Panc1 (cell line): Measurements from ENCODE around the gene P3R3URF. TPM values are rescaled to one million over a fixed set of nuclear protein-coding genes. Genes with fewer than 3 reads are reported as not detected.

Experiments
- ATAC-seq: fragments of 200-7000 bp; cut with Tn5 transposase; 2 replicates; pipeline ENCODE4 v1.9.1; 2020; ENCODE audit warnings: mild to moderate bottlenecking, moderate library complexity
- BruUV-seq: library from RNA; stranded (reverse); fragments of 400-500 nt; replicated peaks from 2 replicates; lab custom pipeline; 2021; lab: Mats Ljungman, UMichigan
- CTCF ChIA-PET: fragments of 300-600 bp; sonication (Branson Sonifier 250); formaldehyde crosslinking; loops from one replicate; lab custom pipeline; 2022; ENCODE audit warnings: antibody characterized with exemption; lab: Charles Lee
- POLR2A ChIA-PET: fragments of 300-600 bp; sonication (Branson Sonifier 250); formaldehyde crosslinking; loops from one replicate; lab custom pipeline; 2022; ENCODE audit warnings: antibody characterized with exemption; lab: Charles Lee
- DNase-seq: peaks from one replicate; pipeline ENCODE4 v3.0.0-alpha.2; 2010; ENCODE audit warnings: low read depth, low spot score
- H3K27ac ChIP-seq: 2 replicates; pipeline ENCODE4 v1.5.1; 2011; ENCODE audit warnings: mild to moderate bottlenecking, low read length, inconsistent platforms
- H3K27me3 ChIP-seq: fragments of 200-500 bp; sonication (Bioruptor generic); 2 replicates; pipeline ENCODE4 v1.6.0; 2014; ENCODE audit warnings: low read length, inconsistent platforms; ENCODE audit not compliant: control insufficient read depth, insufficient read depth
- H3K36me3 ChIP-seq: fragments of 200-500 bp; sonication (Bioruptor generic); 2 replicates; pipeline ENCODE4 v1.5.1; 2014; ENCODE audit warnings: inconsistent platforms, mild to moderate bottlenecking, low read length, moderate library complexity; ENCODE audit not compliant: control insufficient read depth, insufficient read depth
- H3K4me1 ChIP-seq: 2 replicates; pipeline ENCODE4 v1.5.1; 2011; ENCODE audit warnings: inconsistent platforms, mild to moderate bottlenecking, low read length, moderate library complexity; ENCODE audit not compliant: control insufficient read depth, insufficient read depth
- H3K4me3 ChIP-seq, 2 experiments: 2 replicates each; pipeline ENCODE4 v1.5.1; 2011 to 2012; ENCODE audit warnings: low read depth in 2 of 2, low read length in 2 of 2, mild to moderate bottlenecking in 2 of 2, inconsistent platforms in 1 of 2, moderate library complexity in 1 of 2
- H3K9me3 ChIP-seq: fragments of 200-500 bp; sonication (Bioruptor generic); 2 replicates; pipeline ENCODE4 v1.5.1; 2014; ENCODE audit warnings: low read depth, mild to moderate bottlenecking, inconsistent platforms, low read length, moderate library complexity; ENCODE audit not compliant: control insufficient read depth, insufficient read depth
- POLR2AphosphoS5 ChIP-seq: IDR thresholded peaks from 2 replicates; pipeline ENCODE4 v1.6.1; 2012; ENCODE audit warnings: mild to moderate bottlenecking, low read depth, low read length, moderate library complexity
- SIN3A ChIP-seq: IDR thresholded peaks from 2 replicates; pipeline ENCODE4 v1.6.1; 2012; ENCODE audit warnings: low read depth, mild to moderate bottlenecking, low read length, moderate library complexity, borderline replicate concordance; ENCODE audit not compliant: insufficient read depth
- TCF7L2 ChIP-seq: IDR thresholded peaks from 2 replicates; pipeline ENCODE4 v1.6.1; 2011; ENCODE audit warnings: mild to moderate bottlenecking, low read depth, low read length, inconsistent platforms
- in situ Hi-C: cut with HindIII; loops from 2 replicates; pipeline ENCODE4 v1.10.0; 2016; ENCODE audit warnings: low sequenced_read_pairs, low pct_unique_long_range_greater_than_20kb
- intact Hi-C: fragments of 100-400 bp; cut with micrococcal nuclease; formaldehyde crosslinking; loops from one replicate; pipeline ENCODE4 v1.10.0; 2022; ENCODE audit not compliant: unreplicated experiment
- total RNA-seq: library from RNA; stranded (reverse); gene quantifications from one replicate; pipeline ENCODE4 v1.2.1, GENCODE V29; 2021; ENCODE audit not compliant: unreplicated experiment
- TF ChIP-seq, protein P1 (sequence below): fragments of 450-650 bp; IDR thresholded peaks from 2 replicates; pipeline ENCODE4 v1.5.1; 2017; ENCODE audit warnings: mild to moderate bottlenecking
- TF ChIP-seq, protein P2 (sequence below), 2 experiments: IDR thresholded peaks; 2 replicates each; pipeline ENCODE4 v1.6.1; 2011 to 2012; ENCODE audit warnings: low read depth in 2 of 2, control low read depth in 1 of 2, low read length in 1 of 2, mild to moderate bottlenecking in 1 of 2, moderate library complexity in 1 of 2; ENCODE audit not compliant: insufficient read depth in 1 of 2

Gene P3R3URF
- total RNA-seq, 1 experiment from 2014 or later: not detected

DNA sequence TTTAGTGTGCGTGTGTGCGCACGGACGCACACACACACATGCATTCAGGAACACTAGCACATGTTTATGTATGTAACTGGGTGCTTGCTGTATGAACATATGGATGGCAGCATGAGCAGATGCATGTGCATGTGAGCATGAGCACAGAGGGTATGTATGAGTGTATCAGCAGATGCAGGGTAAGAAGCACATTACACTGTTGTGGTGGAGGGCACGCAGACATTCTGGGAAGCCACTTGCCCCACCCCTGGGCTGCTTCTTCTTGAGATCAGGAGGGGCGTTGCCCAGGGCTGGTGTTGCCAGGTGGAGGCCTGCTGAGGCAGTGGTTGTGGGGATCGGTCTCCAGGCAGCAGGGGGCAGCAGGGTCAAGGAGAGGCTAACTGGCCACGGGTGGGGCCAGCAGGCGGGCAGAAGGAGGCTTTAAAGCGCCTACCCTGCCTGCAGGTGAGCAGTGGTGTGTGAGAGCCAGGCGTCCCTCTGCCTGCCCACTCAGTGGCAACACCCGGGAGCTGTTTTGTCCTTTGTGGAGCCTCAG lies 3.9 kb upstream of the P3R3URF start:
- Histone ChIP-seq H3K36me3 (no peaks in the 10 kb centered on the region), H3K9me3 (no peaks in the 10 kb centered on the region), H3K4me1 (peaks cover 55% of the 10 kb centered on the region), H3K27me3 (no peaks in the 10 kb centered on the region), H3K27ac (peak overlapping the region; percentile 66), H3K4me3 (peak overlapping the region in 1 of 2 experiments; percentile 30; a peak in 2 of 4 replicates)
- ChIA-PET POLR2A (no interaction called here), CTCF (interaction anchor here (1.4 kb wide), 1 partner anchor 48 kb away, joined by 4 read pairs; the partner anchor contains the start of gene PIK3R3)
- BruUV-seq: no TSS peak
- TF ChIP-seq, protein P1, sequence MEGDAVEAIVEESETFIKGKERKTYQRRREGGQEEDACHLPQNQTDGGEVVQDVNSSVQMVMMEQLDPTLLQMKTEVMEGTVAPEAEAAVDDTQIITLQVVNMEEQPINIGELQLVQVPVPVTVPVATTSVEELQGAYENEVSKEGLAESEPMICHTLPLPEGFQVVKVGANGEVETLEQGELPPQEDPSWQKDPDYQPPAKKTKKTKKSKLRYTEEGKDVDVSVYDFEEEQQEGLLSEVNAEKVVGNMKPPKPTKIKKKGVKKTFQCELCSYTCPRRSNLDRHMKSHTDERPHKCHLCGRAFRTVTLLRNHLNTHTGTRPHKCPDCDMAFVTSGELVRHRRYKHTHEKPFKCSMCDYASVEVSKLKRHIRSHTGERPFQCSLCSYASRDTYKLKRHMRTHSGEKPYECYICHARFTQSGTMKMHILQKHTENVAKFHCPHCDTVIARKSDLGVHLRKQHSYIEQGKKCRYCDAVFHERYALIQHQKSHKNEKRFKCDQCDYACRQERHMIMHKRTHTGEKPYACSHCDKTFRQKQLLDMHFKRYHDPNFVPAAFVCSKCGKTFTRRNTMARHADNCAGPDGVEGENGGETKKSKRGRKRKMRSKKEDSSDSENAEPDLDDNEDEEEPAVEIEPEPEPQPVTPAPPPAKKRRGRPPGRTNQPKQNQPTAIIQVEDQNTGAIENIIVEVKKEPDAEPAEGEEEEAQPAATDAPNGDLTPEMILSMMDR: no peak
- no peak for TF ChIP-seq TCF7L2
- intact Hi-C loops (no loop called here), in situ Hi-C loops (no loop called here)
- peak; percentile 74 for DNase-seq
- peak; percentile 52 for ATAC-seq

DNA sequence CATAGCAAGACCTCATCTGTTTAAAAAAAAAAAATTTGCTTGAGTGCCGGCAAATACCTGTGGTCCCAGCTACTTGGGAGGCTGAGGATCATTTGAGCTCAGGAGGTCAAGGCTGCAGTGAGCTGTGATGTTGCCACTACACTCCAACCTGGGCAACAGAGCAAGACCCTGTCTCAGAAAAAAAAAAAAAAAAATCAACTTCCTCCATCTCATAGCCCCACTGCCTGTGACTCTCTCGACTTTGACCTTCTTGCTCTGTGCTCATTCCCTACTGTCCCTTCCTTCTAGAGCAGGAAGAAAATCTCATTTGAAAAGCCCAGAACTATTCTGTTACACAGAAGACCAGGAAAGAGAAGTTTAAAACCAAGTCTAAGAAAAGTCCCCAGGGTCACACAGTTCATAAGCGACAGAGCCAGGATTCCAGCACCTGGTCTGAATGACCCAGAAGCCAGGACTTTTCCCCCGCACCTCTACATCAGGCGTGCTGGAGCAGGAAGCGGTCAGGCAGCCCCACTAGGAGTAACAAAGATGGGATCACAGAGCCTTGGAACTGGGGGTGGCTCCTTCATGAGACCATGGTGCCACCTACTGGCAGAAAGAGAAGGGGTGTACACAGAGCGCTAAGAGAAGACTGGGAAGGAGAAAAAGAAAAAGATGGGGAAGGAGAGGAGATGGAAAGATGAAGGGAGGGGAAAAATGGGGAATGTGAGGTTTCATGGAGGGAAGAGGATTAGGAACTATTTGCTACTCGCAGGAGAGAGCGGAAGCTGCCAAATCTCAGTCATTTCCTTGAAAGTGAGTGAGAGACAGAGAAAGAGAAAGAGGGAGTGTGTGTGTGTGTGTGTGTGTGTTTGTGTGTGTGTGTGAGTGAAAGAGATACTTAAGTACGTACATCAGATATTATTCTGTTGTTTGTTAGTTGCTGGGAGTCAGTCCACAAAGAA lies 3.1 kb upstream of the P3R3URF start:
- no peaks in the 10 kb centered on the region for H3K27me3 ChIP-seq
- peaks cover 59% of the 10 kb centered on the region for H3K4me1 ChIP-seq
- peak overlapping the region; percentile 40; the same call in 1 of the 2 replicates for H3K27ac ChIP-seq
- CTCF ChIA-PET: no interaction called here
- H3K9me3 ChIP-seq: no peaks in the 10 kb centered on the region
- intact Hi-C loops (loop anchor here (1.0 kb wide), 1 partner anchor 142 kb away; no protein-coding TSS in a partner anchor), in situ Hi-C loops (no loop called here)
- POLR2A ChIA-PET: no interaction called here
- no peaks in the 10 kb centered on the region for H3K36me3 ChIP-seq
- peak; percentile 78 for DNase-seq
- TF ChIP-seq SIN3A (no peak), POLR2AphosphoS5 (no peak), TCF7L2 (no peak)
- TF ChIP-seq, protein P1: peak; percentile 92
- TF ChIP-seq, protein P2, sequence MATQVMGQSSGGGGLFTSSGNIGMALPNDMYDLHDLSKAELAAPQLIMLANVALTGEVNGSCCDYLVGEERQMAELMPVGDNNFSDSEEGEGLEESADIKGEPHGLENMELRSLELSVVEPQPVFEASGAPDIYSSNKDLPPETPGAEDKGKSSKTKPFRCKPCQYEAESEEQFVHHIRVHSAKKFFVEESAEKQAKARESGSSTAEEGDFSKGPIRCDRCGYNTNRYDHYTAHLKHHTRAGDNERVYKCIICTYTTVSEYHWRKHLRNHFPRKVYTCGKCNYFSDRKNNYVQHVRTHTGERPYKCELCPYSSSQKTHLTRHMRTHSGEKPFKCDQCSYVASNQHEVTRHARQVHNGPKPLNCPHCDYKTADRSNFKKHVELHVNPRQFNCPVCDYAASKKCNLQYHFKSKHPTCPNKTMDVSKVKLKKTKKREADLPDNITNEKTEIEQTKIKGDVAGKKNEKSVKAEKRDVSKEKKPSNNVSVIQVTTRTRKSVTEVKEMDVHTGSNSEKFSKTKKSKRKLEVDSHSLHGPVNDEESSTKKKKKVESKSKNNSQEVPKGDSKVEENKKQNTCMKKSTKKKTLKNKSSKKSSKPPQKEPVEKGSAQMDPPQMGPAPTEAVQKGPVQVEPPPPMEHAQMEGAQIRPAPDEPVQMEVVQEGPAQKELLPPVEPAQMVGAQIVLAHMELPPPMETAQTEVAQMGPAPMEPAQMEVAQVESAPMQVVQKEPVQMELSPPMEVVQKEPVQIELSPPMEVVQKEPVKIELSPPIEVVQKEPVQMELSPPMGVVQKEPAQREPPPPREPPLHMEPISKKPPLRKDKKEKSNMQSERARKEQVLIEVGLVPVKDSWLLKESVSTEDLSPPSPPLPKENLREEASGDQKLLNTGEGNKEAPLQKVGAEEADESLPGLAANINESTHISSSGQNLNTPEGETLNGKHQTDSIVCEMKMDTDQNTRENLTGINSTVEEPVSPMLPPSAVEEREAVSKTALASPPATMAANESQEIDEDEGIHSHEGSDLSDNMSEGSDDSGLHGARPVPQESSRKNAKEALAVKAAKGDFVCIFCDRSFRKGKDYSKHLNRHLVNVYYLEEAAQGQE (IDR thresholded peaks at IDR 0.05; ENCODE audit: insufficient read depth in 1 of 2, low read depth in 2 of 2, low read length in 1 of 2): no peak
- H3K4me3 ChIP-seq: no peak overlapping the region; a peak in 1 of 4 replicates
- BruUV-seq: no TSS peak
- peak; percentile 75 for ATAC-seq
